Neuronal stem cell (in vitro differentiated cells): ENCODE measurements around the gene RASL10B.
"Not testable (repeated sequence)": the region's sequence is repeated elsewhere in the genome, so short reads cannot be mapped to it uniquely, and the experiment has no call there.

ENCODE experiments used
- DNase-seq: peaks from one replicate; pipeline ENCODE4 v3.0.0-alpha.2; 2013; ENCODE audit warnings: low spot score
- H2AFZ ChIP-seq: one replicate; pipeline ENCODE4 v1.6.1; 2013; ENCODE audit warnings: mild to moderate bottlenecking, low read length, inconsistent platforms
- H2AK5ac ChIP-seq: 2 replicates; pipeline ENCODE4 v1.6.1; 2013; ENCODE audit warnings: low read depth, mild to moderate bottlenecking, inconsistent platforms, low read length, moderate library complexity, mixed read lengths
- H2BK120ac ChIP-seq: 2 replicates; pipeline ENCODE4 v1.6.1; 2013; ENCODE audit warnings: low read depth, mild to moderate bottlenecking, inconsistent platforms, low read length, moderate library complexity, mixed read lengths
- H2BK12ac ChIP-seq: one replicate; pipeline ENCODE4 v1.6.1; 2013; ENCODE audit warnings: low read length, inconsistent platforms
- H2BK15ac ChIP-seq: 2 replicates; pipeline ENCODE4 v1.6.1; 2013; ENCODE audit warnings: mild to moderate bottlenecking, low read length, inconsistent platforms, mixed read lengths
- H2BK5ac ChIP-seq: one replicate; pipeline ENCODE4 v1.6.1; 2013; ENCODE audit warnings: inconsistent platforms, mild to moderate bottlenecking, low read length, moderate library complexity
- H3K14ac ChIP-seq: one replicate; pipeline ENCODE4 v1.6.1; 2013; ENCODE audit warnings: low read length, inconsistent platforms
- H3K18ac ChIP-seq: 2 replicates; pipeline ENCODE4 v1.6.1; 2013; ENCODE audit warnings: low read length, inconsistent platforms
- H3K23ac ChIP-seq: 2 replicates; pipeline ENCODE4 v1.6.1; 2013; ENCODE audit warnings: low read depth, mild to moderate bottlenecking, mixed read lengths, low read length, inconsistent platforms; ENCODE audit not compliant: poor library complexity
- H3K27ac ChIP-seq: replicated peaks from 3 replicates; pipeline ENCODE4 v1.5.1; 2013; ENCODE audit warnings: low read length, inconsistent platforms
- H3K27me3 ChIP-seq, 3 experiments: 2 replicates each; pipeline ENCODE4 v1.6.1; 2013; ENCODE audit warnings: low read length in 3 of 3, mild to moderate bottlenecking in 2 of 3, inconsistent platforms in 1 of 3, low read depth in 1 of 3, mixed read lengths in 1 of 3, moderate library complexity in 1 of 3; ENCODE audit not compliant: control insufficient read depth in 3 of 3, insufficient read depth in 3 of 3
- H3K36me3 ChIP-seq, 2 donors: replicated peaks in 1 of 2; 2 replicates each; pipeline ENCODE4 v1.6.1; 2013; ENCODE audit warnings: low read length in 2 of 2; ENCODE audit not compliant: control insufficient read depth in 2 of 2, insufficient read depth in 2 of 2
- H3K4ac ChIP-seq: 2 replicates; pipeline ENCODE4 v1.6.1; 2013; ENCODE audit warnings: inconsistent platforms, mild to moderate bottlenecking, low read length, moderate library complexity
- H3K4me1 ChIP-seq, 2 donors: 1 replicate in 1 of 2; 2 replicates in 1 of 2; pipeline ENCODE4 v1.6.1; 2013; ENCODE audit warnings: low read length in 2 of 2, low read depth in 1 of 2; ENCODE audit not compliant: control insufficient read depth in 2 of 2, insufficient read depth in 1 of 2
- H3K4me2 ChIP-seq: one replicate; pipeline ENCODE4 v1.6.1; 2013; ENCODE audit warnings: mild to moderate bottlenecking, low read length, inconsistent platforms; ENCODE audit not compliant: insufficient read depth, poor library complexity, severe bottlenecking
- H3K4me3 ChIP-seq, 2 donors: 2 replicates each; pipeline ENCODE4 v1.5.1; 2013; ENCODE audit warnings: low read length in 2 of 2, mild to moderate bottlenecking in 2 of 2, inconsistent platforms in 1 of 2, moderate library complexity in 1 of 2
- H3K79me1 ChIP-seq: one replicate; pipeline ENCODE4 v1.6.1; 2013; ENCODE audit warnings: low read depth, mild to moderate bottlenecking, inconsistent platforms, low read length, moderate library complexity
- H3K9ac ChIP-seq: one replicate; pipeline ENCODE4 v1.6.1; 2013; ENCODE audit warnings: mild to moderate bottlenecking, low read depth, low read length, inconsistent platforms; ENCODE audit not compliant: poor library complexity
- H3K9me3 ChIP-seq, 2 donors: replicated peaks in 1 of 2; 2 replicates each; pipeline versions ENCODE3 to v1.6.1; 2013; ENCODE audit warnings: low read length in 2 of 2, mild to moderate bottlenecking in 2 of 2, inconsistent platforms in 1 of 2, low read depth in 1 of 2, mixed read lengths in 1 of 2, moderate library complexity in 1 of 2; ENCODE audit not compliant: control insufficient read depth in 2 of 2, insufficient read depth in 1 of 2
- H4K8ac ChIP-seq: one replicate; pipeline ENCODE4 v1.6.1; 2013; ENCODE audit warnings: low read depth, mild to moderate bottlenecking, inconsistent platforms, low read length, moderate library complexity
- H4K91ac ChIP-seq: one replicate; pipeline ENCODE4 v1.6.1; 2013; ENCODE audit warnings: low read length, low read depth, mild to moderate bottlenecking, inconsistent platforms; ENCODE audit not compliant: poor library complexity
- WGBS, 2 donors: extraction: QIAGEN DNeasy Blood & Tissue Kit; methylation state at CpG; one replicate each; pipeline ENCODE4 v1.1.7; 2013; ENCODE audit warnings: missing lambda C conversion rate in 2 of 2, mixed read lengths in 1 of 2; ENCODE audit not compliant: insufficient read length in 2 of 2, insufficient replicate concordance in 1 of 2; ENCODE audit errors: extremely low coverage in 2 of 2; 5-methylcytosine and 5-hydroxymethylcytosine counted together

Gene RASL10B

DNA sequence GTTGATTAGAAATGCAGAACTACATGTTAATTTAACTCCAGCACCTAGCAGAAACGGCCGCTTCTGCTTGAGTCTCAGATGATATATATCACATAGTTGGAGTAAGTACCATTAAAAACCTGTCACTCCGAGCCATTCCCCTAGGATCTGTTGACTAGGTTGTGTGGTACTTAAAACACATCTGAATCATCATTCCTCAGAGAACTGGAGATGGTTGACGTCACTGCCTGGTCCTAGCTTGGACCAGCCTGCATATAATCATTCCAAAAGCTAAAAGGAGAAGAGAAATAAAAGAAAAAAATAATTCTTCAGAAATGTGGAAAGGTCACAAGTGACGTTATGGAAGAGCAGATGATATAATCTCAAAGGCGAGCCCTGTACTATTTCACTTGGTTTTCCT is 31.3 kb upstream of the RASL10B start:
- Histone ChIP-seq H3K14ac (no peak overlapping the region), H3K18ac (no peak overlapping the region), H3K4me2 (no peak overlapping the region), H3K27me3 (no peaks in the 10 kb centered on the region), H3K9me3 (no peaks in the 10 kb centered on the region), H2BK12ac (no peak overlapping the region), H2BK5ac (no peak overlapping the region), H3K23ac (no peak overlapping the region), H3K79me1 (no peaks in the 10 kb centered on the region), H2BK120ac (no peak overlapping the region), H3K4me1 (peaks cover 0 to 6% of the 10 kb centered on the region in 2 donors), H3K27ac (no peak overlapping the region), H3K4me3 (no peak overlapping the region), H4K8ac (no peak overlapping the region), H2BK15ac (no peak overlapping the region), H2AK5ac (no peak overlapping the region), H4K91ac (no peak overlapping the region), H3K4ac (no peak overlapping the region), H3K9ac (no peak overlapping the region), H3K36me3 (peaks cover 4 to 38% of the 10 kb centered on the region in 2 donors), H2AFZ (no peak overlapping the region)
- DNase-seq: no peak
- no CpG with 5 or more reads among the region's 6 CpGs for WGBS, 2 donors

DNA sequence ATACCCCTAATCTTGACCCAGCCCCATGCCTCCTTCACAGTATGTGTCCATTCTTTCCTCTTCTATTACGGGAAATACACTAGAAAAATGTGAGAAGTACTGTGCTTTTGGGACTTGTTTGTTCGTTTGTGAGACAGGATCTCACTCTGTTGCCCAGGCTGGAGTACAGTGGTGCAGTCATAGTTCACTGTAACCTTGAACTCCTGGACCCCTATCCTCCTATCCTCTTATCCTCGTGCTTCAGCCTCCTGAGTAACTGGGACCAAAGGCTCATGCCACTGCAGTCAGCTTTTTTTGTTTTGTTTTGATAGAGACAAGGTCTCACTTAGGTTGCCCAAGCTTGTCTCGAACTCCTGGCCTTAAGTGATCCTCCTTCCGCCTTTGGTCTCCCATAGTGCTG is 29.9 kb upstream of the RASL10B start:
- no peak overlapping the region for H3K14ac ChIP-seq
- no peaks in the 10 kb centered on the region for H3K9me3 ChIP-seq
- H4K8ac ChIP-seq: no peak overlapping the region
- no peak overlapping the region for H2BK120ac ChIP-seq
- no peak overlapping the region for H2BK12ac ChIP-seq
- no peak overlapping the region for H4K91ac ChIP-seq
- H2AK5ac ChIP-seq: no peak overlapping the region
- H3K9ac ChIP-seq: no peak overlapping the region
- no CpG with 5 or more reads among the region's 5 CpGs for WGBS, 2 donors
- no peak overlapping the region for H2BK15ac ChIP-seq
- peaks cover 1 to 25% of the 10 kb centered on the region in 2 donors for H3K36me3 ChIP-seq
- no peaks in the 10 kb centered on the region for H3K4me1 ChIP-seq
- no peak overlapping the region for H3K23ac ChIP-seq
- H3K4ac ChIP-seq: no peak overlapping the region
- H3K79me1 ChIP-seq: no peaks in the 10 kb centered on the region
- H2AFZ ChIP-seq: no peak overlapping the region
- DNase-seq: no peak
- H3K4me3 ChIP-seq: no peak overlapping the region
- H2BK5ac ChIP-seq: no peak overlapping the region
- no peak overlapping the region for H3K27ac ChIP-seq
- no peak overlapping the region for H3K18ac ChIP-seq
- H3K4me2 ChIP-seq: no peak overlapping the region
- H3K27me3 ChIP-seq: no peaks in the 10 kb centered on the region

DNA sequence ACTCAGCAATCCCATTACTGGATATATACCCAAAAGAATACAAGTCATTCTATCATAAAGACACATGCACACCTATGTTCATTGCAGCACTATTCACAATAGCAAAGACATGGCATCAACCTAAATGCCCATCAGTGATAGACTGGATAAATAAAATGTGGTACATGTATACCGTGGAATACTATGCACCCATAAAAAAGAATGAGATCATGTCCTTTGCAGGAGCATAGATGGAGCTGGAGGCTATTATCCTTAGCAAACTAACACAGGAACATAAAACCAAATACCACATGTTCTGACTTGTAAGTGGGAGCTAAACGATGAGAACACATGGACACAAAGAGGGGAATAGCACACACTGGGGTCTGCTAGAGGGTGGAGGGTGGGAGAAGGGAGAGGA is 28.1 kb upstream of the RASL10B start:
- H3K36me3 ChIP-seq: peaks cover 0 to 24% of the 10 kb centered on the region in 2 donors
- WGBS, 2 donors: no CpG with 5 or more reads among the region's 2 CpGs
- not testable (repeated sequence) for H3K18ac ChIP-seq

DNA sequence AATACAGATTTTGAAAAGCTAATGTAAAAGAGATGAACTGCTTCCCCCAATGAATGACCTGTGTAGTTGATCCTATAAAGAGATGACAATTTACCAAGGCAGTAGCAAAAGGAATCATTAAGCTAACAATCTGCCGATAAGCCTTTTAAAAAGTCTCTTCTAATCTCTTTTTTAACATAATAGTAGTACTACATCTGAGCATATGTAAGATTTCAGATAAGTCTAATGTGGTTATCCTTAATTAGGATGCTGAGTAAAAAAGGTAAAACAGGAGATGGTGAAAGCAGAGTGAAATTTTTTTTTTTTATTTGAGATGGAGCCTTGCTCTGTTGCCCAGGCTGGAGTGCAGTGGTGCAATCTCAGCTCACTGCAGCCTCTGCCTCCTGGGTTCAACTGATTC is 26.2 kb upstream of the RASL10B start:
- H3K9ac ChIP-seq: no peak overlapping the region
- H3K4me2 ChIP-seq: no peak overlapping the region
- no peak overlapping the region for H2BK15ac ChIP-seq
- H3K4me3 ChIP-seq: no peak overlapping the region
- H3K27ac ChIP-seq: no peak overlapping the region
- H3K4ac ChIP-seq: no peak overlapping the region
- no peak for DNase-seq
- H3K36me3 ChIP-seq: peaks cover 2 to 37% of the 10 kb centered on the region in 2 donors
- H2AK5ac ChIP-seq: no peak overlapping the region
- no peaks in the 10 kb centered on the region for H3K27me3 ChIP-seq
- H3K4me1 ChIP-seq: no peaks in the 10 kb centered on the region
- no CpG with 5 or more reads among the region's 1 CpG for WGBS, 2 donors
- H4K91ac ChIP-seq: no peak overlapping the region
- H3K9me3 ChIP-seq: no peaks in the 10 kb centered on the region
- no peak overlapping the region for H2BK5ac ChIP-seq
- H2BK12ac ChIP-seq: no peak overlapping the region
- no peaks in the 10 kb centered on the region for H3K79me1 ChIP-seq
- no peak overlapping the region for H2BK120ac ChIP-seq
- no peak overlapping the region for H3K14ac ChIP-seq
- no peak overlapping the region for H3K23ac ChIP-seq
- no peak overlapping the region for H4K8ac ChIP-seq
- no peak overlapping the region for H2AFZ ChIP-seq
- no peak overlapping the region for H3K18ac ChIP-seq

More for the DNA sequence above, 28.1 kb upstream of the RASL10B start:
- not testable (repeated sequence) for H4K8ac ChIP-seq, H2BK120ac ChIP-seq, H2BK15ac ChIP-seq, H3K9me3 ChIP-seq, H3K4me1 ChIP-seq, DNase-seq, H3K23ac ChIP-seq, H3K4ac ChIP-seq, H3K27me3 ChIP-seq, H2AFZ ChIP-seq, H2AK5ac ChIP-seq, H3K9ac ChIP-seq, H3K14ac ChIP-seq, H3K79me1 ChIP-seq, H3K4me3 ChIP-seq, H3K4me2 ChIP-seq, H3K27ac ChIP-seq, H4K91ac ChIP-seq, H2BK5ac ChIP-seq, H2BK12ac ChIP-seq
